Kidney epithelial cell (primary cell): ENCODE data around the gene CCR4. TPM values are rescaled to one million over a fixed set of nuclear protein-coding genes. Genes with fewer than 3 reads are reported as not detected.
"Not testable (repeated sequence)": the region's sequence is repeated elsewhere in the genome, so short reads cannot be mapped to it uniquely, and the experiment has no call there.

ENCODE experiments used
- DNase-seq: peaks from one replicate; pipeline ENCODE4 v3.0.0-alpha.2; 2010; ENCODE audit warnings: low read depth
- H3K27me3 ChIP-seq: 2 replicates; pipeline ENCODE4 v1.6.0; 2011; ENCODE audit warnings: low read length; ENCODE audit not compliant: control insufficient read depth, insufficient read depth
- H3K36me3 ChIP-seq: 2 replicates; pipeline ENCODE4 v1.5.1; 2011; ENCODE audit warnings: low read length; ENCODE audit not compliant: control insufficient read depth, insufficient read depth
- H3K4me3 ChIP-seq: 2 replicates; pipeline ENCODE4 v1.5.1; 2011; ENCODE audit warnings: low read depth, mild to moderate bottlenecking, control low read depth, low read length
- CTCF ChIP-seq: IDR thresholded peaks from 2 replicates; pipeline ENCODE4 v1.5.1; 2011; ENCODE audit warnings: mild to moderate bottlenecking, moderate library complexity, low read length, control low read depth, inconsistent platforms; ENCODE audit not compliant: insufficient read depth, poor library complexity, severe bottlenecking
- total RNA-seq: library from RNA; depleted of rRNA; stranded (reverse); fragments of >200 nt; gene quantifications from 2 replicates; pipeline ENCODE4 v1.2.3, GENCODE V29; 2015

CCR4 gene
- total RNA-seq, 1 donor from 2014 or later, result not detected

- Histone ChIP-seq H3K36me3 (no peaks in the 10 kb centered on the region), H3K4me3 (no peak overlapping the region), H3K27me3 (no peaks in the 10 kb centered on the region)
- TF ChIP-seq CTCF, result no peak
- DNase-seq, result no peak
Observed at GRCh38 chr3:32983124-32983523, 31.7 kb downstream of the CCR4 start.

GRCh38 chr3:32984918-32985317 lies 33.5 kb downstream of the CCR4 start:
- not testable (repeated sequence) for H3K4me3 ChIP-seq, H3K27me3 ChIP-seq, DNase-seq, H3K36me3 ChIP-seq

- Histone ChIP-seq H3K36me3 (no peaks in the 10 kb centered on the region), H3K27me3 (no peaks in the 10 kb centered on the region), H3K4me3 (no peak overlapping the region)
- no peak for DNase-seq
- no peak for TF ChIP-seq CTCF
Observed at GRCh38 chr3:32989171-32989570, 37.7 kb downstream of the CCR4 start.

- no peak for TF ChIP-seq CTCF
- no peak for DNase-seq
- Histone ChIP-seq H3K4me3 (no peak overlapping the region), H3K27me3 (no peaks in the 10 kb centered on the region), H3K36me3 (no peaks in the 10 kb centered on the region)
Observed at GRCh38 chr3:32990116-32990515, 38.7 kb downstream of the CCR4 start.

GRCh38 chr3:32991781-32992180 lies 40.3 kb downstream of the CCR4 start:
- Histone ChIP-seq H3K27me3 (no peaks in the 10 kb centered on the region), H3K36me3 (no peaks in the 10 kb centered on the region), H3K4me3 (no peak overlapping the region)
- no peak for TF ChIP-seq CTCF
- no peak for DNase-seq

- Histone ChIP-seq H3K36me3 (no peaks in the 10 kb centered on the region), H3K4me3 (no peak overlapping the region), H3K27me3 (no peaks in the 10 kb centered on the region)
- TF ChIP-seq CTCF, result no peak
- no peak for DNase-seq
Observed at GRCh38 chr3:32992310-32992686, 40.9 kb downstream of the CCR4 start.
